GM12872 (cell line): ENCODE measurements around the gene MSL3.

Source experiments
- TF ChIP-seq, protein P1 (sequence below): IDR thresholded peaks from 3 replicates; pipeline ENCODE4 v1.5.1; 2011; ENCODE audit warnings: low read depth, mild to moderate bottlenecking, low read length, moderate library complexity; ENCODE audit not compliant: insufficient read depth

The MSL3 gene

GRCh38 chrX:11778230-11778629 lies 20.2 kb downstream of the MSL3 start:
- TF ChIP-seq, protein P1, sequence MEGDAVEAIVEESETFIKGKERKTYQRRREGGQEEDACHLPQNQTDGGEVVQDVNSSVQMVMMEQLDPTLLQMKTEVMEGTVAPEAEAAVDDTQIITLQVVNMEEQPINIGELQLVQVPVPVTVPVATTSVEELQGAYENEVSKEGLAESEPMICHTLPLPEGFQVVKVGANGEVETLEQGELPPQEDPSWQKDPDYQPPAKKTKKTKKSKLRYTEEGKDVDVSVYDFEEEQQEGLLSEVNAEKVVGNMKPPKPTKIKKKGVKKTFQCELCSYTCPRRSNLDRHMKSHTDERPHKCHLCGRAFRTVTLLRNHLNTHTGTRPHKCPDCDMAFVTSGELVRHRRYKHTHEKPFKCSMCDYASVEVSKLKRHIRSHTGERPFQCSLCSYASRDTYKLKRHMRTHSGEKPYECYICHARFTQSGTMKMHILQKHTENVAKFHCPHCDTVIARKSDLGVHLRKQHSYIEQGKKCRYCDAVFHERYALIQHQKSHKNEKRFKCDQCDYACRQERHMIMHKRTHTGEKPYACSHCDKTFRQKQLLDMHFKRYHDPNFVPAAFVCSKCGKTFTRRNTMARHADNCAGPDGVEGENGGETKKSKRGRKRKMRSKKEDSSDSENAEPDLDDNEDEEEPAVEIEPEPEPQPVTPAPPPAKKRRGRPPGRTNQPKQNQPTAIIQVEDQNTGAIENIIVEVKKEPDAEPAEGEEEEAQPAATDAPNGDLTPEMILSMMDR = no peak

- TF ChIP-seq, protein P1 = no peak
Measured at GRCh38 chrX:11781133-11781532, 23.1 kb downstream of the MSL3 start.

GRCh38 chrX:11781734-11782370 lies 23.8 kb downstream of the MSL3 start:
- TF ChIP-seq, protein P1 = no peak

GRCh38 chrX:11784543-11784942 lies 26.5 kb downstream of the MSL3 start:
- TF ChIP-seq, protein P1 = no peak

- TF ChIP-seq, protein P1 = no peak
Measured at GRCh38 chrX:11786862-11787261, 28.8 kb downstream of the MSL3 start.

DNA sequence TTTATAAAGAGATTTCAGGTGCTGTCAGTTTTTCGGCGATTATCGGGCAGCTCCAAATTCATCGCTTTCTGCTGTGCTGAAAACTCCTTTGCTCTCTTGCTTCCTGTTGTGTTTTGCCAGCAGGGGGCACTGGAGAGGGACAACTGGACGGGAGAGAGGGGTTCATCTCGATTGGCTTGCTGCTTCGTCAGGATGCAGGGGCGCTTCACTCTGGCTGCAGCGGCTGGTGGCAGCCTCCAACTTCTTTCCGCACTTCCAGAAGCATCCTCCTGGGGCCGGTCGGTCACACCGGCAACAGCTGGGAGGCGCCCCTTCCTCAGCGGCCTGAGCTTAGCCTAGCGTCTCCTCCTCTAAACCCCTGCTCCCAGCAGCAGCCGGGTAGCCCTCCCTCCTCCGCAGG lies 29.5 kb downstream of the MSL3 start:
- TF ChIP-seq, protein P1 = peak; percentile 71

DNA sequence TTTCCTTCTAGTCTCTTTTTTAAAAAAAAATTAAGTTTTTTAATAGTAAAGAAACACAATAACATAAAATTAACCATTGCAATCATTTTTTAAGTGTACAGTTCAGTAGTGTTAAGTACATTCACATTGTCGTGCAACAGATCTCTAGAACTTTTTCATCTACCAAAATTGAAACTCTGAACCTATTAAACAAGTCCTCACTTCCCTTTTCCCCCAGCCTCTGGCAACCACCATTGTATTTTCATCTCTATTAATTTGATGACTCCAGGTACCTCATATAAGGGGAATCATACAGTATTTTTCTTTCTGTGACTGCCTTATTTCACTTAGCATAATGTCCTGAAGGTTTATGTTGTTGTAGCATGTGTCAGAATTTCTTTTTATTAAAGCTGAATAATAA lies 31.8 kb downstream of the MSL3 start:
- TF ChIP-seq, protein P1 = no peak
